MM.1S (cell line): ENCODE results near the gene KIAA0319L.

Experiments used
- DNase-seq: peaks from one replicate; pipeline ENCODE4 v3.0.0-alpha.2; 2015
- H2AFZ ChIP-seq: fragments of 300-600 bp; sonication (generic); 2 replicates; pipeline ENCODE4 v1.6.0; 2016; ENCODE audit warnings: antibody characterized with exemption, low read length
- H3F3A ChIP-seq: fragments of 300-600 bp; sonication (generic); 2 replicates; pipeline ENCODE4 v1.6.1; 2016; ENCODE audit warnings: mild to moderate bottlenecking, antibody characterized with exemption, low read length, moderate library complexity, mixed read lengths; ENCODE audit not compliant: insufficient read depth
- H3K27ac ChIP-seq: fragments of 300-600 bp; sonication (generic); 2 replicates; pipeline ENCODE4 v1.5.1; 2016; ENCODE audit warnings: mild to moderate bottlenecking, low read length
- H3K27me3 ChIP-seq: fragments of 300-600 bp; sonication (generic); replicated peaks from 2 replicates; pipeline ENCODE4 v1.6.0; 2016; ENCODE audit warnings: low read length; ENCODE audit not compliant: insufficient read depth
- H3K36me3 ChIP-seq: fragments of 300-600 bp; sonication (generic); replicated peaks from 2 replicates; pipeline ENCODE4 v1.6.1; 2016; ENCODE audit warnings: mild to moderate bottlenecking, low read length, mixed read lengths; ENCODE audit not compliant: insufficient read depth
- H3K4me1 ChIP-seq: fragments of 300-600 bp; sonication (generic); 2 replicates; pipeline ENCODE4 v1.6.1; 2016; ENCODE audit warnings: low read length, mixed read lengths
- H3K4me2 ChIP-seq: fragments of 300-600 bp; sonication (generic); 2 replicates; pipeline ENCODE4 v1.6.0; 2016; ENCODE audit warnings: low read depth, low read length
- H3K4me3 ChIP-seq: fragments of 300-600 bp; sonication (generic); 2 replicates; pipeline ENCODE4 v1.5.1; 2016; ENCODE audit warnings: low read length, mixed read lengths
- H3K79me2 ChIP-seq: fragments of 300-600 bp; sonication (generic); 2 replicates; pipeline ENCODE4 v1.6.1; 2016; ENCODE audit warnings: mixed run types, low read length, mixed read lengths
- H3K9ac ChIP-seq: fragments of 300-600 bp; sonication (generic); 2 replicates; pipeline ENCODE4 v1.6.1; 2016; ENCODE audit warnings: low read length, mixed read lengths
- H3K9me2 ChIP-seq: fragments of 300-600 bp; sonication (generic); replicated peaks from 2 replicates; pipeline ENCODE4 v1.6.1; 2016; ENCODE audit warnings: mild to moderate bottlenecking, low read length, mixed read lengths; ENCODE audit not compliant: insufficient read depth
- H3K9me3 ChIP-seq: fragments of 300-600 bp; sonication (generic); replicated peaks from 2 replicates; pipeline ENCODE4 v1.6.1; 2016; ENCODE audit warnings: mild to moderate bottlenecking, low read length, mixed read lengths; ENCODE audit not compliant: insufficient read depth
- H4K20me1 ChIP-seq: fragments of 300-600 bp; sonication (generic); 2 replicates; pipeline ENCODE4 v1.6.1; 2016; ENCODE audit warnings: mild to moderate bottlenecking, low read length, moderate library complexity, mixed read lengths; ENCODE audit not compliant: insufficient read depth
- CTCF ChIP-seq: fragments of 300-600 bp; sonication (generic); IDR thresholded peaks from 2 replicates; pipeline ENCODE4 v1.5.1; 2016; ENCODE audit warnings: antibody characterized with exemption, low read length, mixed read lengths
- EZH2 ChIP-seq: fragments of 300-600 bp; sonication (generic); optimal IDR thresholded peaks from 2 replicates; pipeline ENCODE3; 2017; ENCODE audit warnings: low read depth, mild to moderate bottlenecking, antibody characterized with exemption, low read length, mixed read lengths
- EZH2phosphoT487 ChIP-seq: fragments of 300-600 bp; sonication (generic); IDR thresholded peaks from 2 replicates; pipeline ENCODE4 v1.6.1; 2018; ENCODE audit warnings: antibody characterized with exemption, low read length

The KIAA0319L gene

GRCh38 chr1:35408925-35409324, 148.3 kb downstream of the KIAA0319L start:
- H4K20me1 ChIP-seq, result no peaks in the 10 kb centered on the region
- H3K4me3 ChIP-seq, result no peak overlapping the region
- no peaks in the 10 kb centered on the region for H3F3A ChIP-seq
- no peak for DNase-seq
- H3K36me3 ChIP-seq, result no peaks in the 10 kb centered on the region; the same call in 1 of the 2 replicates
- no peaks in the 10 kb centered on the region for H3K9me3 ChIP-seq
- H3K27me3 ChIP-seq, result no peaks in the 10 kb centered on the region
- TF ChIP-seq CTCF (no peak), EZH2 (no peak), EZH2phosphoT487 (no peak)
- H3K27ac ChIP-seq, result no peak overlapping the region
- H3K9ac ChIP-seq, result no peak overlapping the region
- no peaks in the 10 kb centered on the region for H3K4me1 ChIP-seq
- H3K4me2 ChIP-seq, result no peak overlapping the region
- H2AFZ ChIP-seq, result no peak overlapping the region
- no peaks in the 10 kb centered on the region for H3K9me2 ChIP-seq
- H3K79me2 ChIP-seq, result no peaks in the 10 kb centered on the region

- Histone ChIP-seq H3K79me2 (no peaks in the 10 kb centered on the region), H3K4me3 (no peak overlapping the region), H3K36me3 (no peaks in the 10 kb centered on the region; the same call in 1 of the 2 replicates), H3K4me1 (no peaks in the 10 kb centered on the region), H3F3A (no peaks in the 10 kb centered on the region), H3K9ac (no peak overlapping the region), H2AFZ (no peak overlapping the region), H3K9me3 (no peaks in the 10 kb centered on the region), H3K4me2 (no peak overlapping the region), H3K27ac (no peak overlapping the region), H4K20me1 (no peaks in the 10 kb centered on the region), H3K27me3 (no peaks in the 10 kb centered on the region), H3K9me2 (no peaks in the 10 kb centered on the region)
- DNase-seq, result no peak
- TF ChIP-seq EZH2phosphoT487, result no peak
- TF ChIP-seq CTCF, result no peak
- TF ChIP-seq EZH2, result no peak
Observed at GRCh38 chr1:35407743-35408142, 149.5 kb downstream of the KIAA0319L start.

GRCh38 chr1:35406103-35406502, 151.1 kb downstream of the KIAA0319L start:
- no peak overlapping the region for H3K9ac ChIP-seq
- H3K27ac ChIP-seq, result no peak overlapping the region
- no peak overlapping the region for H2AFZ ChIP-seq

More at GRCh38 chr1:35406103-35406502, 151.1 kb downstream of the KIAA0319L start:
- Histone ChIP-seq H3K4me1 (no peaks in the 10 kb centered on the region), H3K79me2 (no peaks in the 10 kb centered on the region), H4K20me1 (no peaks in the 10 kb centered on the region), H3K9me2 (no peaks in the 10 kb centered on the region), H3K4me3 (no peak overlapping the region), H3K27me3 (no peaks in the 10 kb centered on the region), H3F3A (no peaks in the 10 kb centered on the region), H3K36me3 (no peaks in the 10 kb centered on the region; the same call in 1 of the 2 replicates), H3K9me3 (no peaks in the 10 kb centered on the region), H3K4me2 (no peak overlapping the region)
- TF ChIP-seq CTCF (no peak), EZH2phosphoT487 (no peak), EZH2 (no peak)
- no peak for DNase-seq
